GM18499 (cell line): ENCODE data around the gene HRG.
A peak's percentile ranks its signal among the peaks of the same experiment; 100 is the strongest.
"Not testable (repeated sequence)": the region's sequence is repeated elsewhere in the genome, so short reads cannot be mapped to it uniquely, and the experiment has no call there.

ENCODE experiments used
- ATAC-seq: cut with Tn5 transposase; IDR thresholded peaks from one replicate; pipeline ENCODE4 v1.9.1; 2021; ENCODE audit warnings: moderate number of reproducible peaks; ENCODE audit not compliant: insufficient read depth, unreplicated experiment

HRG gene, protein sequence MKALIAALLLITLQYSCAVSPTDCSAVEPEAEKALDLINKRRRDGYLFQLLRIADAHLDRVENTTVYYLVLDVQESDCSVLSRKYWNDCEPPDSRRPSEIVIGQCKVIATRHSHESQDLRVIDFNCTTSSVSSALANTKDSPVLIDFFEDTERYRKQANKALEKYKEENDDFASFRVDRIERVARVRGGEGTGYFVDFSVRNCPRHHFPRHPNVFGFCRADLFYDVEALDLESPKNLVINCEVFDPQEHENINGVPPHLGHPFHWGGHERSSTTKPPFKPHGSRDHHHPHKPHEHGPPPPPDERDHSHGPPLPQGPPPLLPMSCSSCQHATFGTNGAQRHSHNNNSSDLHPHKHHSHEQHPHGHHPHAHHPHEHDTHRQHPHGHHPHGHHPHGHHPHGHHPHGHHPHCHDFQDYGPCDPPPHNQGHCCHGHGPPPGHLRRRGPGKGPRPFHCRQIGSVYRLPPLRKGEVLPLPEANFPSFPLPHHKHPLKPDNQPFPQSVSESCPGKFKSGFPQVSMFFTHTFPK

DNA sequence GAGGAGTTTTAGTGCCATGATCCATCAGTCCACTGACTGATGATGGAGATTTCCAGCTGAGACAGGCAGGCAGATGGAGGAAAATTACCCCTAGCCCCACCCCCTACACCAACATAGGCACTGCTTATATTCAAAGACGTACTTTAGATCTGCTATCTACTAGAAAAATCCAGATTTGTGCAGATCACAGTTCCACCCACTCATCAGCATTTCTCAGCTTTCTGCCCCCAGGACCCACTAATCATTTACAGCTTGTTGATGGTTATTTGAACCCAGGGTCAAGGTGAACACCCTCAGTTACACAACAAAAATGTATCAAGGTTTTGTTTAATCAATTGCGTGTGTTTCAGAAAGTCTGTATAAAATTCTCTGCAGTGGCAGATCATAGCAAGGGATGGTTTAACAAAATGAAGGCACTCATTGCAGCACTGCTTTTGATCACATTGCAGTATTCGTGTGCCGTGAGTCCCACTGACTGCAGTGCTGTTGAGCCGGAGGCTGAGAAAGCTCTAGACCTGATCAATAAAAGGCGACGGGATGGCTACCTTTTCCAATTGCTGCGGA, at the start of gene HRG:
Gene HRG (plus strand): TSS at position 390 of the 564 bp plus-strand sequence. CDS start 18 bp downstream, at position 408.
- no peak for ATAC-seq

- ATAC-seq = no peak
Observed at GRCh38 chr3:186616299-186616617, 49.6 kb upstream of the HRG start.

GRCh38 chr3:186617036-186617946, 48.5 kb upstream of the HRG start:
- ATAC-seq = peak; percentile 75

DNA sequence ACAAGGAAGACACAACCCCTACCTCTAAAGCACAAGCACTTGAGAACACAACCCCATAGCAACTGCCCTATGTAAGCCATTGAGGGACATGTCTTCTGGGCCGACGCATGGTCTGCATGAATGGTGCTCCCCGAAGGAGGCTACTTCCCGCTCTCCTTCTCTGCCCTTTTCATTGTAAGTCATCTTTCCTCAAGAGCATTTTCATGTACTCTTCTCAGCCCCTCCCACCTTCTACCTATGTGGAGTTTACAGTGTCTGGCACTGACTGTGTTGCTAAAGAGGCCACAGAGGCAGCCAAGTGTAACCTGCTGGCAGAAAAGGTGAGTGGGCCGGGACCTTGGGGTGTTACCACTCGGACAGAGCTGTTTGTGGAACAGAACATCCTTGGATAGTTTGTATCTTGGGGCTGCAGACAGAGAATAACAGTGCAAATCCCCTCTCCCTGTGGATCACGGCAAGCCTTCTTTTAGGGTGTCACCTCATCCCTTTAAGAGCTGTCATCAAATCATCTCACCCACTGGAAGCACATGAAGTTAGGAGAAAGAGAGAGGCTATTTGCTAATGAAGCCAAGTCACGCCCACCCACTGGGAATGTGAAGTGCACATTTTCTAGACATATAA, 47.4 kb upstream of the HRG start:
- ATAC-seq = no peak

DNA sequence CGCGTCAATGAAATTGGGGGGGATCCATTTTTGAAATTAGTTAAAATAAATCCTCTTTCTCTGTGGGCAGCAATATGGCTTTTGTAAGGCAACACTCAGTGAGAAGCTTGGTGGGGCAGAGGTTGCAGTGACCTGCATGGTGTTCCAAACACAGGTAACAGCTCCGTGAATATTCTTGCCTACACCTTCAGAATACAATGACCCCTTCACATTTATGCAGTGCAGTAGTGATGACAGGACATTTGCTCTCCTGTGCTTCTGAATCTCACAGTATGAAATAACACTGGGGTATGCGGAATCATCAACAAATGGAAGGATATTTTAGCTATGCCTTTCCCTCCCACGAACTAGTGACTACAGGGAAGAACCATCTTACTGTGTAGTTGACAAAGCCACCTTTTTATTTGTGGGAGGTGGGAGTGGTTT, 46.0 kb upstream of the HRG start:
- ATAC-seq = no peak

- no peak for ATAC-seq
Observed at GRCh38 chr3:186620213-186621092, 45.4 kb upstream of the HRG start.

DNA sequence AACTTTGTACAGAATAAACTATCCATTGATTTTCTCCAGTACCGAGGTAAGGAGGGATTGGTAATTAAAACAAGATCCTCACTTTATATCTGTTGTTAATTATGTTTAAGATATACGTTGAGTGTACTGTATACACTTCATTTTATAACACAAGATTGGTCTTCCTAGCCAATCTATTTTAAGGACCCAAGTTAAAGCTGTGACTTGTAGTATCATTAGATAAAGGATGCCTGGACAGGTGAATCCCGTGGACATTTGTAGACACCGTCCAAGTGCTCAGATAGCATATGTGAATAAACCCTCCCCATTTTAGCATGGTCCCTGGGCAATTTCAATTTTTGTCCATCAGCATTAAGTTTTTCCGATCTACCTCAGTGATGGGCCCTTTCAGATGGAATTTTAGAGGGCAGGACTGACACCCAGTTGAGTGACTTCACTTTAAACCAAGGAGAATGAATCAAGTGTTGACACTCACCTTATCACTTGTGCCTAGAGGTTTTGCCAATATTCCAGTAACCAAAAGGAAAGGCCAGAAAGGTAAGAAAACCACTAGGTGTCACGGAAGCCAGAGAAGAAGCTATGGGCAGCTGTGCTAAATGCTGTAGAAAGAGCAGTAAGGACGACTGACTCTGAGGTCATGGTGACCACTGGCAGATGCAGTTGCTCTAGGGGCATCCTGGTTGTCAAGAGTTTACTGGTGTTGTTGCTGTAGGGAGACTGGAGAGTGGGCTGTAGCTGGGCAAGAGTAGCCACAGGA, 43.7 kb upstream of the HRG start:
- no peak for ATAC-seq

- ATAC-seq = no peak
Observed at GRCh38 chr3:186622651-186623310, 43.0 kb upstream of the HRG start.

DNA sequence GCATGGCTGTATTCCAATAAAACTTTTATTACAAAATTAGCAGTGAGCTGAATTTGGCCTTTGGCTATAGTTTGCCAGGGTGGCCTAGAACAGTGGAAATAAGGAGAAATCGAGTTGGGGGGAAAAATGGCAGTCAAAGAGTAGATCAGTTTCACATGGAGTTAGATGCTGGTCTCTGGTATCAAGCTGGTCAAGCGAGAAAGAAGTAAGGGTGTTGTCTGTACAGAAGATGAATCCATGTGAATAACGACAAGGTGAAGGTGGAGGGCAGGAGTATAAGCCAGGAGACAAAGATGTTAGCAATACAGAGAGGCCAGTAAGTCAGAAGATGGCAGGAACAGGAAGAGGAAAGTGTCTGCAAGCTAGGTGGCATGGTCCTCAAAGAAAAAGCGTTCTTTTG, 41.2 kb upstream of the HRG start:
- no peak for ATAC-seq

- no peak for ATAC-seq
Observed at GRCh38 chr3:186625600-186626042, 40.2 kb upstream of the HRG start.

GRCh38 chr3:186626254-186626847, 39.5 kb upstream of the HRG start:
- no peak for ATAC-seq

DNA sequence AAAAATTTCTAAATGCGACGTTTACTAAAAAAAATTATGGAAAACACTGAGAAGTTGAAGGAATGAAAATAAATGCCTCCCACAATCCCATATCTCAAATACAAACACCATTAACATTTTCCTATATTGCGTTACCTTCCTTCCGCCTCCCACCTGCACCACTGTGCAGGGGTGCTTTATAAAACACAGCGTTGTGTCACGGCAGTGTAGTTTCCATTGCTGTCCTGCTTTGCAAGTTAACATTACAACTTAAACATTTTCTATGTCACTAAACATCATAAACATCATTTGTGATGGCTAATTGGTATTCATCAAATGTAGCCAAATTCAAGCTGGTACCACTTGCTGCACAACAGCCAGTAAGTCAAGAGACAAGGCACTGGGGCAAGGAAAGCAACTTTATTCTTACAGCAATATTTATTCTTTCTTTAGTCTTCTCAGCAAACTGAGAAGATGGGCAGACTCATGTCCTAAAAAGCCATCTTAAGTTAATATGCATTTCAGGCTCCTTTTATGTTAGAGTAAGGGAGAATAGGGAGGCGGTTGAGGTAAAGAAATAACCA, 37.9 kb upstream of the HRG start:
- no peak for ATAC-seq

GRCh38 chr3:186628756-186629155, 37.1 kb upstream of the HRG start:
- no peak for ATAC-seq

GRCh38 chr3:186630950-186631641, 34.7 kb upstream of the HRG start:
- no peak for ATAC-seq

DNA sequence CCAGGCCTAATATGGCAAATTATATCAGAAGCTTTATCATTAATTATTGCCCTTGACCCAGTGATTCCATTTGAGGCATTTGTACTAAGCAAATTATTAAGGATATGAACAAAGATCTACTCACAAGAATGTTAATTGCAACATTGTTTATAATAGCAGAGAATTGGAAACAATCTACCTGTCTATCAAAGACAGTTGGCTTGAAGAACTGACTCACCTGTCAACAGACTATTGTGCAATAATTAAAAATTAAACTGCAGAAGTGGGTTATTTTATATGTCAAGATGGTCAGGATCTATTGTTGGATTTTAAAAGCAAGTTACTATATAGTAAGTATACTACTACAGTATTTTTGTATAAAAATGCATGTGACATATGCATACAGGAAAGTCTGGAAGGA, 32.3 kb upstream of the HRG start:
- ATAC-seq = no peak

- not testable (repeated sequence) for ATAC-seq
Observed at GRCh38 chr3:186634207-186634606, 31.6 kb upstream of the HRG start.

- ATAC-seq = no peak
Observed at GRCh38 chr3:186635532-186635931, 30.3 kb upstream of the HRG start.
